GM18858 (cell line): Measurements from ENCODE around the gene DCDC2B.
"Not testable (repeated sequence)": the region's sequence is repeated elsewhere in the genome, so short reads cannot be mapped to it uniquely, and the experiment has no call there.

Experiments
- ATAC-seq: cut with Tn5 transposase; IDR thresholded peaks from one replicate; pipeline ENCODE4 v1.9.1; 2021; ENCODE audit not compliant: unreplicated experiment

The DCDC2B gene

GRCh38 chr1:32255072-32256071 lies 46.5 kb downstream of the DCDC2B start:
- no peak for ATAC-seq

- no peak for ATAC-seq
Measured at GRCh38 chr1:32256473-32257226, 47.8 kb downstream of the DCDC2B start.

DNA sequence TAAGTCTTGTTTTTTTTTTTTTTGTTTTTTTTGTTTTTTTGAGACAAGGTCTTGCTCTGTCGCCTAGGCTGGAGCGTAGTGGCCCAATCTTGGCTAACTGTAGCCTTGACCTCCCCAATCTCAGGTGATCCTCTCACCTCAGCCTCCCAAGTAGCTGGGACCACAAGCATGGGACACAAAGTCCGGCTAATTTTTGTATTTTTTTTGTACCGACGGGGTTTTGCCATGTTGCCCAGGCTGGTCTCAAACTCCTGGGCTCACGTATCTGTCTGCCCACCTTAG lies 48.3 kb downstream of the DCDC2B start:
- no peak for ATAC-seq

- not testable (repeated sequence) for ATAC-seq
Measured at GRCh38 chr1:32263236-32263593, 54.3 kb downstream of the DCDC2B start.

DNA sequence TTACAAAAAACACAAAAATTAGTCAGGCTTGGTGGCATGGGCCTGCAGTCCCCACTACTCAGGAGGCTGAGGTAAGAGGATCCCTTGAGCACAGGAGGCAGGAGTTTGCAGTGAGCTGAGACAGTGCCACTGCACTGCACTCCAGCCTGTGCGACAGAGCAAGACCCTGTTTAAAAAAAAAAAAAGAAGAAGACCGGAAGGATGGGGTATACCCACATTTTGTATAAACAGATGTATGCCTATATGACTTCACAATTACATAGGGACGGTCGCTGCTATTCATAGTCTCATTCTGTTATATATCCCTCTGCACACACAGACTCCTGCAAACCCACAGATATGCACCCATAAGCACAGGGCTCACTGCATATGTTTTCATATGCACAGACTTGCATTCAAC lies 54.9 kb downstream of the DCDC2B start:
- no peak for ATAC-seq
